SK-N-SH treated with all-trans-retinoic acid at 6 μM for 48 hours (cell line): ENCODE data around the gene CCKAR.

Experiments
- OSR1 ChIP-seq: fragments of 250-450 bp; sonication (Bioruptor Pico); IDR thresholded peaks from 2 replicates; pipeline ENCODE4 v1.8.0; 2022; ENCODE audit warnings: moderate library complexity, mild to moderate bottlenecking, inconsistent platforms
- PATZ1 ChIP-seq: fragments of 250-450 bp; sonication (Bioruptor Pico); IDR thresholded peaks from 2 replicates; pipeline ENCODE4 v1.8.0; 2020; ENCODE audit warnings: mild to moderate bottlenecking, moderate library complexity, borderline replicate concordance
- POU6F1 ChIP-seq: fragments of 250-450 bp; sonication (Bioruptor Pico); IDR thresholded peaks from 2 replicates; pipeline ENCODE4 v1.8.0; 2021; ENCODE audit warnings: low read depth, mild to moderate bottlenecking, moderate library complexity, borderline replicate concordance
- RARB ChIP-seq: fragments of 250-450 bp; sonication (Bioruptor Pico); IDR thresholded peaks from 2 replicates; pipeline ENCODE4 v1.8.0; 2021; ENCODE audit warnings: mild to moderate bottlenecking, moderate library complexity
- SNAI2 ChIP-seq: fragments of 250-450 bp; sonication (Bioruptor Pico); IDR thresholded peaks from 2 replicates; pipeline ENCODE4 v1.5.0; 2020; ENCODE audit warnings: mild to moderate bottlenecking, moderate library complexity
- TOX ChIP-seq: fragments of 250-450 bp; sonication (Bioruptor Pico); IDR thresholded peaks from 2 replicates; pipeline ENCODE4 v1.8.0; 2021; ENCODE audit warnings: mild to moderate bottlenecking, moderate library complexity, borderline replicate concordance
- ZC3H10 ChIP-seq: fragments of 250-450 bp; sonication (Bioruptor Pico); IDR thresholded peaks from 2 replicates; pipeline ENCODE4 v1.5.1; 2021; ENCODE audit warnings: mild to moderate bottlenecking, moderate library complexity
- ZFP3 ChIP-seq: fragments of 250-450 bp; sonication (Bioruptor Pico); IDR thresholded peaks from 2 replicates; pipeline ENCODE4 v1.5.0; 2020; ENCODE audit warnings: mild to moderate bottlenecking, moderate library complexity
- ZFP30 ChIP-seq: fragments of 450-650 bp; formaldehyde crosslinking; IDR thresholded peaks from 2 replicates; pipeline ENCODE4 v1.5.0; 2022; ENCODE audit warnings: mild to moderate bottlenecking, moderate library complexity

- no peak for TF ChIP-seq ZFP30 (CRISPR knock-in tag)
- TF ChIP-seq PATZ1 (CRISPR knock-in tag) = no peak
- TF ChIP-seq TOX (CRISPR knock-in tag) = no peak
- TF ChIP-seq SNAI2 (CRISPR knock-in tag) = no peak
- no peak for TF ChIP-seq RARB (CRISPR knock-in tag)
- TF ChIP-seq OSR1 (CRISPR knock-in tag) = no peak
- no peak for TF ChIP-seq ZC3H10 (CRISPR knock-in tag)
- TF ChIP-seq POU6F1 = no peak
- no peak for TF ChIP-seq ZFP3 (CRISPR knock-in tag)
These were observed 13.1 kb upstream of the CCKAR start for GRCh38 chr4:26503427-26503826.
